Calu3 (cell line): ENCODE data around the gene SYNC. TPM values are rescaled to one million over a fixed set of nuclear protein-coding genes. Genes with fewer than 3 reads are reported as not detected.
A peak's percentile ranks its signal among the peaks of the same experiment; 100 is the strongest.

Experiments
- BruUV-seq: library from RNA; stranded (reverse); fragments of 400-500 nt; replicated peaks from 2 replicates; lab custom pipeline; 2021; lab: Mats Ljungman, UMichigan
- CTCF ChIA-PET: fragments of 300-600 bp; sonication (Branson Sonifier 250); formaldehyde crosslinking; loops from one replicate; lab custom pipeline; 2022; ENCODE audit warnings: antibody characterized with exemption; lab: Charles Lee
- DNase-seq: peaks from one replicate; pipeline ENCODE4 v3.0.0; 2022
- H3K27ac Mint-ChIP-seq: one replicate; pipeline ENCODE4 v1.8.0; 2022; ENCODE audit warnings: mixed read lengths; ENCODE audit not compliant: unreplicated experiment
- H3K27me3 Mint-ChIP-seq: one replicate; pipeline ENCODE4 v1.8.0; 2022; ENCODE audit warnings: mixed read lengths; ENCODE audit not compliant: unreplicated experiment
- H3K36me3 Mint-ChIP-seq: one replicate; pipeline ENCODE4 v1.8.0; 2022; ENCODE audit warnings: mild to moderate bottlenecking, moderate library complexity, mixed read lengths; ENCODE audit not compliant: insufficient read depth, unreplicated experiment
- H3K4me1 Mint-ChIP-seq: one replicate; pipeline ENCODE4 v1.8.0; 2022; ENCODE audit warnings: mild to moderate bottlenecking, low read depth, mixed read lengths; ENCODE audit not compliant: unreplicated experiment
- H3K4me3 Mint-ChIP-seq: one replicate; pipeline ENCODE4 v1.8.0; 2022; ENCODE audit warnings: mild to moderate bottlenecking, low read depth, moderate library complexity, mixed read lengths; ENCODE audit not compliant: unreplicated experiment
- H3K9me3 Mint-ChIP-seq: one replicate; pipeline ENCODE4 v1.8.0; 2022; ENCODE audit warnings: low read depth, mixed read lengths; ENCODE audit not compliant: unreplicated experiment
- intact Hi-C: fragments of 100-400 bp; cut with micrococcal nuclease; formaldehyde crosslinking; loops from one replicate; pipeline ENCODE4 v1.10.0; 2022; ENCODE audit not compliant: unreplicated experiment
- total RNA-seq: library from RNA; stranded (reverse); gene quantifications from 2 replicates; pipeline ENCODE4 v1.2.3, GENCODE V29; 2022
- TF ChIP-seq, protein P1 (sequence below): fragments of 200-600 bp; IDR thresholded peaks from one replicate; pipeline ENCODE4 v1.8.0; 2022; ENCODE audit warnings: antibody characterized with exemption; ENCODE audit not compliant: unreplicated experiment

SYNC gene
- total RNA-seq, 1 experiment from 2014 or later: 0.19 TPM

DNA sequence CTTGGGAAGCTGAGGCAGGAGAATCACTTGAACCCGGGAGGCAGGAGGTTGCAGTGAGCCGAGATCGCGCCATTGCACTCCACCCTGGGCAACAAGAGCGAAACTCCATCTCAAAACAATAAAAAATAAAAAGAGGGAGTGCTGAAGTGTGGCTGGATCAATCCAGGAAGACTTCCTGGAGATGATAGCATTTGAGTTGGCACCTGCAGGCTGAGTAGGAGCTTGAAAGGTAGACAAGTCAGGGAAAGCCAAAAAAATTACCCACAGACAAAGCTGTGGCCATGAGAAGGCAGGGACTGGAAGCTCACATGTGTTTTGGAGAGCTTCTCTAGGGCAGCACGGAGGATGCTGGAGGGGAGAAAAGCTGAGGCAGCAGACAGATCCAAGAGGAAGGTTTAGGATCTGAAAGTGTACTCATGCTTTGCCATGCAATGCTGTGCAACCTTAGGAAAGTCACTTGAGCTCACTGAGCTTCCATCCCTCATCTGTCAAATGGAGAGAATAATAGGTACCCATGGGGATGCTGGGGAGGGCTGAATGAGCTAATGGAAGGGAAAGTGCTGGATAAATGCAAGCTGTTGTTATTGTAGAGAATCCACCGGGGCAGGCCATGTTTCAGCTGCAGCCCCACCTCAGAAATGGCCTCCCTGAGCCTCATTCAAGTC lies 26.0 kb upstream of the SYNC start:
- Mint-ChIP-seq H3K27me3 (no peaks in the 10 kb centered on the region), H3K36me3 (no peaks in the 10 kb centered on the region), H3K9me3 (no peaks in the 10 kb centered on the region), H3K4me1 (peaks cover 13% of the 10 kb centered on the region), H3K27ac (no peak overlapping the region), H3K4me3 (no peak overlapping the region)
- no TSS peak for BruUV-seq
- CTCF ChIA-PET: no interaction called here
- DNase-seq: no peak
- intact Hi-C loops: no loop called here
- TF ChIP-seq, protein P1, sequence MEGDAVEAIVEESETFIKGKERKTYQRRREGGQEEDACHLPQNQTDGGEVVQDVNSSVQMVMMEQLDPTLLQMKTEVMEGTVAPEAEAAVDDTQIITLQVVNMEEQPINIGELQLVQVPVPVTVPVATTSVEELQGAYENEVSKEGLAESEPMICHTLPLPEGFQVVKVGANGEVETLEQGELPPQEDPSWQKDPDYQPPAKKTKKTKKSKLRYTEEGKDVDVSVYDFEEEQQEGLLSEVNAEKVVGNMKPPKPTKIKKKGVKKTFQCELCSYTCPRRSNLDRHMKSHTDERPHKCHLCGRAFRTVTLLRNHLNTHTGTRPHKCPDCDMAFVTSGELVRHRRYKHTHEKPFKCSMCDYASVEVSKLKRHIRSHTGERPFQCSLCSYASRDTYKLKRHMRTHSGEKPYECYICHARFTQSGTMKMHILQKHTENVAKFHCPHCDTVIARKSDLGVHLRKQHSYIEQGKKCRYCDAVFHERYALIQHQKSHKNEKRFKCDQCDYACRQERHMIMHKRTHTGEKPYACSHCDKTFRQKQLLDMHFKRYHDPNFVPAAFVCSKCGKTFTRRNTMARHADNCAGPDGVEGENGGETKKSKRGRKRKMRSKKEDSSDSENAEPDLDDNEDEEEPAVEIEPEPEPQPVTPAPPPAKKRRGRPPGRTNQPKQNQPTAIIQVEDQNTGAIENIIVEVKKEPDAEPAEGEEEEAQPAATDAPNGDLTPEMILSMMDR: no peak

DNA sequence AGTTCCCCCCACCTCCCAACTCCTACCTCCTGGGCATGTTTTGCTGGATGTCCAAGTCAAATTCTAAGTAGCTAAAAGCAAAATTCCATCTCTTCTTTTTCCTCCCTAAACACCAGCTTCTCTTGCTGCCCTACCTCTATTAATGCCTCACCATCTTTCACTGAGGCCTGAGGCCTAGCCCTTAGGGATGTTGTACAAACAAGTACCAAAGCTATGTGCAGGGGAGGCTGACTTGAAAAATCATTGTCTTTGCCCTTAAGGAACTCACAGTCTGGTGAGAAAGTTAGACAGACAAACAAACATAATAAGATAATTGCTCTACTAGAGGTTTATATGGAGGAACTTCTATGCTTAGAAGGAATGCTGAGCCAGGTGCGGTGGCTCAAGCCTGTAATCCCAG lies 25.3 kb upstream of the SYNC start:
- Mint-ChIP-seq H3K4me3 (no peak overlapping the region), H3K36me3 (no peaks in the 10 kb centered on the region), H3K4me1 (peaks cover 13% of the 10 kb centered on the region), H3K27me3 (no peaks in the 10 kb centered on the region), H3K27ac (no peak overlapping the region), H3K9me3 (no peaks in the 10 kb centered on the region)
- intact Hi-C loops: no loop called here
- TF ChIP-seq, protein P1: no peak
- CTCF ChIA-PET: no interaction called here
- no TSS peak for BruUV-seq
- no peak for DNase-seq

DNA sequence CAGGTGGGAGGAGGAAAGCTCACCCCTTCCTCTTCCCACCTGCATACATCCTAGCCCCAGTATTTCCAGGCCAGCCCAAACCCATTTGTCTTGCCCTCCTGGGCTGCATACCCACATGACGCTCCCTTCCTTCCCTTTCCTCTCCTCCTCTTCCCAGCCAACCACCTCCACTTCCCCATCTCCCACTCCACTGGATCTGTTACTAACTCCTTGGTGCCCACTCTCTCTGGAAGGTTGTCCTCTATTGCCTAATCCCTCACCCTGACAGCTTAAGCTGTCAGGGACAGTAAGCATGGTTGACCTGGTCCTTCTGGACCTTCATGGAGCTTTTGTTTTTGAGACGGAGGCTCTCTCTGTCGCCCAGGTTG lies 23.0 kb upstream of the SYNC start:
- no peaks in the 10 kb centered on the region for H3K27me3 Mint-ChIP-seq
- H3K9me3 Mint-ChIP-seq: peaks cover 3% of the 10 kb centered on the region
- no peaks in the 10 kb centered on the region for H3K36me3 Mint-ChIP-seq
- CTCF ChIA-PET: no interaction called here
- no peak for DNase-seq
- TF ChIP-seq, protein P1: no peak
- BruUV-seq: no TSS peak
- H3K4me3 Mint-ChIP-seq: no peak overlapping the region
- peaks cover 13% of the 10 kb centered on the region for H3K4me1 Mint-ChIP-seq
- intact Hi-C loops: no loop called here
- peak overlapping the region; percentile 19 for H3K27ac Mint-ChIP-seq

DNA sequence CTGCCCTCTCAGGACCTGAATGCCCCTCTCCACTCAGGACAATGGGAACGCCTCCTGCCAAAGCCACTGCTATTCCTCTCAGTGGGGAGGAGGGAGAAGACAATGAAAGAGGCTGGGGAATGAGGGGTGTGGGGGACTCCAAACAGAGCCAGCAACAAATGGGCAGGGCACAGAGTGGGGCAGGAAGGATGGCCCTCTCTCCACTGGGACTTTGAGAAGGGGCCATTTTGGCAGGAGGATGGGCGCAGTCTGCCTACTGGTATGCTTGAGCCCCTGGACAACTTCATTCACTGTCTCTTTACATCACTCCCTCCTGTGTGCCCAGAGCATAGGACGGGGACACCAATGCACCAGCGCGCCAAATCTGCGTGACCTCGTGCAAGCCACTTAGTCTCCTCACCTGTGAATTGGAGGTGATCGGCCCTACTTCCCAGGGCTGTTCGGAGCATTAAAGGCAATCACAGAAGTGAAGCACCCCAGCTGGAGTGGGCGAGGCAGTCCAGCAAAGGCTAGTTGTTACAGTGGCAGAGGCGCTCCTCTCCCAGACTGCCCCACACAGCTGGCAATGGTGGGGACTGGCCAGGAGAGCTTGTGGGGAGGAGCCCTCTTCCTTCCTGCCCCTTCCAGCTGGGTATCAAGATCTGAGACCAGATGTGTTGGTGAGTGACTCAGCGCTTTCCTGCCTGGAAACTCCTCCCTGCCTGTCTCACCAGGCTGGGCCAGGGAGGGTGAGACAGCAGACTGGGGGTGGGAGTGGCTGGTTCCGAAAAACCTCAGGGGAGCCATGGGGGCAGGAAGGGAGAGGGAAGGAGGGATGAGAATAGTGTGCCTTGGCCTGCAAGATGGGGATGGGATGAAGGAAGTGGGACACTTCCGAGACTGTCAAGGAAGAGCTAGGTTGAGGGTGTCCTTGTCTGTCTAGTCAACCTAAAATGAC lies 22.4 kb upstream of the SYNC start:
- intact Hi-C loops: no loop called here
- Mint-ChIP-seq H3K4me1 (peaks cover 13% of the 10 kb centered on the region), H3K27ac (peak overlapping the region; percentile 19), H3K36me3 (no peaks in the 10 kb centered on the region), H3K9me3 (peaks cover 3% of the 10 kb centered on the region), H3K4me3 (no peak overlapping the region), H3K27me3 (no peaks in the 10 kb centered on the region)
- TF ChIP-seq, protein P1: no peak
- DNase-seq: peak; percentile 49
- CTCF ChIA-PET: no interaction called here
- BruUV-seq: no TSS peak
